SU-DHL-6 (cell line): ENCODE measurements around the gene KCNAB2.
"Not testable (repeated sequence)": the region's sequence is repeated elsewhere in the genome, so short reads cannot be mapped to it uniquely, and the experiment has no call there.

Experiments
- H2AFZ ChIP-seq: fragments of 200-600 bp; sonication (generic); 2 replicates; pipeline ENCODE4 v1.6.1; 2014; ENCODE audit warnings: low read depth, mild to moderate bottlenecking, moderate library complexity, mixed read lengths, antibody characterized with exemption, low read length; ENCODE audit not compliant: severe bottlenecking
- H3F3A ChIP-seq: fragments of 200-600 bp; shearing (Covaris generic); 2 replicates; pipeline ENCODE4 v1.6.0; 2016; ENCODE audit warnings: antibody characterized with exemption, mild to moderate bottlenecking; ENCODE audit not compliant: insufficient read depth
- H3K27ac ChIP-seq: fragments of 200-600 bp; sonication (generic); 2 replicates; pipeline ENCODE4 v1.5.1; 2016; ENCODE audit warnings: low read depth, mild to moderate bottlenecking, low read length, moderate library complexity, mixed read lengths
- H3K27me3 ChIP-seq: fragments of 200-600 bp; sonication (generic), shearing (Covaris generic); 2 replicates; pipeline ENCODE4 v1.6.0; 2014; ENCODE audit warnings: mild to moderate bottlenecking, low read length
- H3K36me3 ChIP-seq: fragments of 200-600 bp; sonication (generic); 2 replicates; pipeline ENCODE4 v1.6.1; 2014; ENCODE audit warnings: mild to moderate bottlenecking, low read length, mixed read lengths
- H3K4me2 ChIP-seq: fragments of 300-600, 200-600 bp; shearing (Covaris generic), sonication (generic); 2 replicates; pipeline ENCODE4 v1.6.0; 2014; ENCODE audit warnings: low read length, low read depth, mild to moderate bottlenecking; ENCODE audit not compliant: poor library complexity, severe bottlenecking
- H3K4me3 ChIP-seq: fragments of 200-600 bp; sonication (generic); 2 replicates; pipeline ENCODE4 v1.5.1; 2014; ENCODE audit warnings: antibody characterized with exemption, low read length, mild to moderate bottlenecking, mixed read lengths; ENCODE audit not compliant: insufficient read depth, poor library complexity, severe bottlenecking
- H3K79me2 ChIP-seq: fragments of 200-600 bp; sonication (generic); 2 replicates; pipeline ENCODE4 v1.6.1; 2014; ENCODE audit warnings: mild to moderate bottlenecking, low read length, moderate library complexity; ENCODE audit not compliant: insufficient read depth
- H3K9ac ChIP-seq: fragments of 200-600 bp; sonication (generic); 2 replicates; pipeline ENCODE4 v1.7.0; 2014; ENCODE audit warnings: mild to moderate bottlenecking, low read length
- H3K9me2 ChIP-seq: fragments of 200-600 bp; sonication (generic); replicated peaks from 2 replicates; pipeline ENCODE4 v1.6.1; 2014; ENCODE audit warnings: low read length; ENCODE audit not compliant: insufficient read depth
- H3K9me3 ChIP-seq: fragments of 200-600 bp; sonication (generic); 2 replicates; pipeline ENCODE4 v1.6.1; 2014; ENCODE audit warnings: low read length, mixed read lengths; ENCODE audit not compliant: insufficient read depth
- H4K20me1 ChIP-seq: fragments of 200-600 bp; sonication (generic); 2 replicates; pipeline ENCODE4 v1.6.1; 2014; ENCODE audit warnings: low read depth, mild to moderate bottlenecking, antibody characterized with exemption, low read length, moderate library complexity, mixed read lengths
- CTCF ChIP-seq: fragments of 200-600 bp; sonication (generic); IDR thresholded peaks from one replicate; pipeline ENCODE4 v1.5.1; 2017; ENCODE audit warnings: antibody characterized with exemption, mild to moderate bottlenecking, low read length, moderate library complexity; ENCODE audit not compliant: insufficient read depth, poor library complexity, severe bottlenecking
- EZH2phosphoT487 ChIP-seq: fragments of 200-600 bp; sonication (generic), shearing (Covaris generic); conservative IDR thresholded peaks from 2 replicates; pipeline ENCODE4 v1.6.1; 2018; ENCODE audit warnings: mild to moderate bottlenecking, antibody characterized with exemption, low read length, moderate library complexity, mixed read lengths

Gene KCNAB2

GRCh38 chr1:6016191-6016865 lies 29.4 kb upstream of the KCNAB2 start:
- Histone ChIP-seq H3K27me3 (no peaks in the 10 kb centered on the region), H3K9me3 (no peaks in the 10 kb centered on the region), H3F3A (no peaks in the 10 kb centered on the region), H3K9ac (no peak overlapping the region), H3K79me2 (no peaks in the 10 kb centered on the region), H3K4me3 (no peak overlapping the region), H2AFZ (no peak overlapping the region), H3K27ac (no peak overlapping the region), H3K9me2 (no peaks in the 10 kb centered on the region), H4K20me1 (no peaks in the 10 kb centered on the region), H3K36me3 (no peaks in the 10 kb centered on the region), H3K4me2 (no peak overlapping the region)
- no peak for TF ChIP-seq EZH2phosphoT487
- TF ChIP-seq CTCF = no peak

- not testable (repeated sequence) for H3K9ac ChIP-seq, H3K36me3 ChIP-seq
These were observed 28.0 kb upstream of the KCNAB2 start for GRCh38 chr1:6017654-6018053.

DNA sequence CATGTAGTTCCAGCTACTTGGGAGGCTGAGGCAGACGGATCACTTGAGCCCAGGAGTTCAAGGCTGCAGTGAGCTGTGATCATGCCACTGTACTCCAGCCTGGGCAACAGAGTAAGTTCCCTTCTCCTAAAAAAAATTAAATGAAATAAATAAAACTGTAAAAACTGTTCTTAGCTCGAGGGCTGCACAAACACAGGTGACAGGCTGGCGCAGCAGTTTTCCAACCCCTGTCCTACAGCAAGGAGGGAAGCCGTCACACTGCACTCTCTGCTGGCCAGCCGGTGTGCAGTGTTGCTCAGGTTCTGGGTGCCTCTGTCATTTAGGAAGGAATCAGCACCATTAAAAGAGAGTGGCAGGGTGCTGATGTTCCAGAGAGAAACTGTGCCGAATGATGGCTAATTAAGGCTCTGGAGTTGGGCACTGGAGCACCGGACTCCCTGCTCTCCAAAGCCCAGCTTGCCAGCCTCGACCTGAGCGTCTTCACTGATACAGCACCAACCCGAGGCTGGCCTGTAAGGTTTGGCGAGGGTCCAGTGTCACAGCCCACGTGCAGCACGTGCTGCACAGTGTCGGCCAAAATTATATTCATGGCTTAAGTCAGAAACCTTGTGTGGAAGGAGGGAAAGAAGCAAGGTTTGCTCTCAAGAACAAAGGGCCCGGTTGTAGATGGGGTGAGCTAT lies 26.4 kb upstream of the KCNAB2 start:
- no peak overlapping the region for H2AFZ ChIP-seq
- H3K27me3 ChIP-seq = no peaks in the 10 kb centered on the region
- TF ChIP-seq CTCF (no peak), EZH2phosphoT487 (no peak)
- H3F3A ChIP-seq = no peaks in the 10 kb centered on the region
- H3K4me3 ChIP-seq = no peak overlapping the region
- H3K9me2 ChIP-seq = no peaks in the 10 kb centered on the region
- no peaks in the 10 kb centered on the region for H3K36me3 ChIP-seq
- no peaks in the 10 kb centered on the region for H3K9me3 ChIP-seq
- H3K9ac ChIP-seq = no peak overlapping the region
- H3K27ac ChIP-seq = no peak overlapping the region
- H3K79me2 ChIP-seq = no peaks in the 10 kb centered on the region
- no peaks in the 10 kb centered on the region for H4K20me1 ChIP-seq
- no peak overlapping the region for H3K4me2 ChIP-seq

More at GRCh38 chr1:6017654-6018053, 28.0 kb upstream of the KCNAB2 start:
- H3K79me2 ChIP-seq, H3K9me2 ChIP-seq, H3F3A ChIP-seq, H3K4me2 ChIP-seq, H4K20me1 ChIP-seq, H3K27ac ChIP-seq, H3K27me3 ChIP-seq, H3K4me3 ChIP-seq, H2AFZ ChIP-seq, H3K9me3 ChIP-seq: not testable (repeated sequence)

DNA sequence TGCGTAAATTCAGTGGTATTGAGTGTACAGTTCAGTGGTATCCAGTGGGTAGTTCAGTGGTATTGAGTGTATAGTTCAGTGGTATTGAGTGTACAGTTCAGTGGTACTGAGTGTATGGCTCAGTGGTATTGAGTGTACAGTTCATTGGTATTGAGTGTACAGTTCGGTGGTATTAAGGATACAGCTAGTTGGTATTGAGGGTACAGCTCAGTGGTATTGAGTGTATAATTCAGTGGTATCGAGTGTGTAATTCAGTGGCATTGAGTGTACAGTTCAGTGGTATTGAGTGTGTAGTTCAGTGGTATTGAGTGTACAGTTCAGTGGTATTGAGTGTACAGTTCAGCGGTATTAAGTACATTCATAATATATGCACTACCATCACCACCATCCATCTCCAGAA lies 23.5 kb upstream of the KCNAB2 start:
- Histone ChIP-seq H3K79me2 (peaks cover 9% of the 10 kb centered on the region; the same call in 1 of the 2 replicates), H3K9me3 (no peaks in the 10 kb centered on the region), H4K20me1 (no peaks in the 10 kb centered on the region), H3K9me2 (no peaks in the 10 kb centered on the region), H3K27ac (no peak overlapping the region), H3K36me3 (no peaks in the 10 kb centered on the region), H3K27me3 (no peaks in the 10 kb centered on the region), H3K9ac (no peak overlapping the region), H3K4me3 (no peak overlapping the region), H3F3A (no peaks in the 10 kb centered on the region), H2AFZ (no peak overlapping the region), H3K4me2 (no peak overlapping the region)
- TF ChIP-seq CTCF = no peak
- no peak for TF ChIP-seq EZH2phosphoT487
